Loucy (cell line): ENCODE measurements around the gene GPR17.

ENCODE experiments used
- EZH2phosphoT487 ChIP-seq: fragments of 200-600 bp; IDR thresholded peaks from 2 replicates; pipeline ENCODE4 v1.6.1; 2018; ENCODE audit warnings: antibody characterized with exemption, mild to moderate bottlenecking, moderate library complexity, borderline replicate concordance
- TF ChIP-seq, protein P1 (sequence below): fragments of 200-600 bp; sonication (generic); conservative IDR thresholded peaks from 2 replicates; pipeline ENCODE4 v1.5.1; 2014; ENCODE audit warnings: mild to moderate bottlenecking, antibody characterized with exemption, low read length

DNA sequence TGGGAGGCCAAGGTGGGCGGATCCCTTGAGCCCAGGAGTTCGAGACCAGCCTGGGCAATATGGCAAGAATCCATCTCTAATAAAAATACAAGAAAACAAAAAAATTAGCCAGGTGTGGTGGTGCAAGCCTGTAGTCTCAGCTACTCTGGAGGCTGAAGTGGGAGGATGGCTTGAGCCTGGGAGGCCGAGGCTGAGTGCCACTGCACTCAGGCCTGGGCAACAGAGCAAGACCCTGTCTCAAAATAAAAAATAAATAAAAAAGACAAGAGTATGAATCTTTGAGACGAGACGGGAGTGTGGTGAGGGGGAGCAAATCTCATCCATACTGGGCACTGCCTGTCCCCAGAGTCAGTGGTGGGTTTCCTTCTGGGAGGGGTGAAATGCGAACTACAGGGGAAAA, 12.2 kb downstream of the GPR17 start:
- TF ChIP-seq, protein P1, sequence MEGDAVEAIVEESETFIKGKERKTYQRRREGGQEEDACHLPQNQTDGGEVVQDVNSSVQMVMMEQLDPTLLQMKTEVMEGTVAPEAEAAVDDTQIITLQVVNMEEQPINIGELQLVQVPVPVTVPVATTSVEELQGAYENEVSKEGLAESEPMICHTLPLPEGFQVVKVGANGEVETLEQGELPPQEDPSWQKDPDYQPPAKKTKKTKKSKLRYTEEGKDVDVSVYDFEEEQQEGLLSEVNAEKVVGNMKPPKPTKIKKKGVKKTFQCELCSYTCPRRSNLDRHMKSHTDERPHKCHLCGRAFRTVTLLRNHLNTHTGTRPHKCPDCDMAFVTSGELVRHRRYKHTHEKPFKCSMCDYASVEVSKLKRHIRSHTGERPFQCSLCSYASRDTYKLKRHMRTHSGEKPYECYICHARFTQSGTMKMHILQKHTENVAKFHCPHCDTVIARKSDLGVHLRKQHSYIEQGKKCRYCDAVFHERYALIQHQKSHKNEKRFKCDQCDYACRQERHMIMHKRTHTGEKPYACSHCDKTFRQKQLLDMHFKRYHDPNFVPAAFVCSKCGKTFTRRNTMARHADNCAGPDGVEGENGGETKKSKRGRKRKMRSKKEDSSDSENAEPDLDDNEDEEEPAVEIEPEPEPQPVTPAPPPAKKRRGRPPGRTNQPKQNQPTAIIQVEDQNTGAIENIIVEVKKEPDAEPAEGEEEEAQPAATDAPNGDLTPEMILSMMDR: no peak
- TF ChIP-seq EZH2phosphoT487: no peak
